Fibroblast of pulmonary artery (primary cell): Measurements from ENCODE around the gene COL15A1.
A peak's percentile ranks its signal among the peaks of the same experiment; 100 is the strongest.

Experiments used
- DNase-seq: peaks from one replicate; pipeline ENCODE4 v3.0.0-alpha.2; 2010; ENCODE audit warnings: low read depth
- H3K4me3 ChIP-seq: replicated peaks from 2 replicates; pipeline ENCODE4 v1.5.1; 2011; ENCODE audit warnings: low read depth, mild to moderate bottlenecking, control low read depth, low read length, moderate library complexity
- CTCF ChIP-seq: IDR thresholded peaks from 2 replicates; pipeline ENCODE4 v1.5.1; 2011; ENCODE audit warnings: mild to moderate bottlenecking, control low read depth, low read length, inconsistent platforms; ENCODE audit errors: missing control alignments

Gene COL15A1

GRCh38 chr9:99079542-99079941 is 135.8 kb downstream of the COL15A1 start:
- no peak for TF ChIP-seq CTCF
- no peak overlapping the region for H3K4me3 ChIP-seq
- no peak for DNase-seq

- DNase-seq = no peak
- no peak for TF ChIP-seq CTCF
Observed at GRCh38 chr9:99083051-99083450, 139.3 kb downstream of the COL15A1 start.

GRCh38 chr9:99085949-99086948 is 142.5 kb downstream of the COL15A1 start:
- no peak overlapping the region for H3K4me3 ChIP-seq
- peak; percentile 26 for DNase-seq
- TF ChIP-seq CTCF = no peak

More at GRCh38 chr9:99083051-99083450, 139.3 kb downstream of the COL15A1 start:
- H3K4me3 ChIP-seq = no peak overlapping the region

GRCh38 chr9:99087462-99087861 is 143.8 kb downstream of the COL15A1 start:
- DNase-seq = no peak
- TF ChIP-seq CTCF = no peak
- H3K4me3 ChIP-seq = no peak overlapping the region

- TF ChIP-seq CTCF = no peak
- DNase-seq = no peak
- no peak overlapping the region for H3K4me3 ChIP-seq
Observed at GRCh38 chr9:99090336-99091130, 146.8 kb downstream of the COL15A1 start.

GRCh38 chr9:99092643-99093491 is 149.2 kb downstream of the COL15A1 start:
- DNase-seq = no peak
- no peak overlapping the region for H3K4me3 ChIP-seq
- no peak for TF ChIP-seq CTCF
